GM11168 (cell line): ENCODE measurements around the gene STON1.
"Not testable (repeated sequence)": the region's sequence is repeated elsewhere in the genome, so short reads cannot be mapped to it uniquely, and the experiment has no call there.

Source experiments
- in situ Hi-C: fragments of 300-500 bp; cut with MboI; formaldehyde crosslinking; loops from one replicate; pipeline ENCODE4 v1.12.0; 2022; ENCODE audit warnings: low sequenced_read_pairs; ENCODE audit not compliant: unreplicated experiment

Gene STON1, protein sequence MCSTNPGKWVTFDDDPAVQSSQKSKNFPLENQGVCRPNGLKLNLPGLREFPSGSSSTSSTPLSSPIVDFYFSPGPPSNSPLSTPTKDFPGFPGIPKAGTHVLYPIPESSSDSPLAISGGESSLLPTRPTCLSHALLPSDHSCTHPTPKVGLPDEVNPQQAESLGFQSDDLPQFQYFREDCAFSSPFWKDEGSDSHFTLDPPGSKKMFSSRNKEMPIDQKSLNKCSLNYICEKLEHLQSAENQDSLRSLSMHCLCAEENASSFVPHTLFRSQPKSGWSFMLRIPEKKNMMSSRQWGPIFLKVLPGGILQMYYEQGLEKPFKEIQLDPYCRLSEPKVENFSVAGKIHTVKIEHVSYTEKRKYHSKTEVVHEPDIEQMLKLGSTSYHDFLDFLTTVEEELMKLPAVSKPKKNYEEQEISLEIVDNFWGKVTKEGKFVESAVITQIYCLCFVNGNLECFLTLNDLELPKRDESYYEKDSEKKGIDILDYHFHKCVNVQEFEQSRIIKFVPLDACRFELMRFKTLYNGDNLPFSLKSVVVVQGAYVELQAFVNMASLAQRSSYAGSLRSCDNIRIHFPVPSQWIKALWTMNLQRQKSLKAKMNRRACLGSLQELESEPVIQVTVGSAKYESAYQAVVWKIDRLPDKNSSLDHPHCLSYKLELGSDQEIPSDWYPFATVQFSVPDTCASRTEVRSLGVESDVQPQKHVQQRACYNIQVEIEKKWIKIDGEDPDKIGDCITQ

GRCh38 chr2:48530033-48530811 is at the start of gene STON1:
Gene STON1 (plus strand): TSS chr2:48530154. CDS start chr2:48580634, 50,480 bp downstream.
- in situ Hi-C loops: no loop called here

GRCh38 chr2:48480526-48480925 is 49.4 kb upstream of the STON1 start:
- in situ Hi-C loops: no loop called here

- in situ Hi-C loops: no loop called here
Measured at GRCh38 chr2:48482313-48482712, 47.6 kb upstream of the STON1 start.

DNA sequence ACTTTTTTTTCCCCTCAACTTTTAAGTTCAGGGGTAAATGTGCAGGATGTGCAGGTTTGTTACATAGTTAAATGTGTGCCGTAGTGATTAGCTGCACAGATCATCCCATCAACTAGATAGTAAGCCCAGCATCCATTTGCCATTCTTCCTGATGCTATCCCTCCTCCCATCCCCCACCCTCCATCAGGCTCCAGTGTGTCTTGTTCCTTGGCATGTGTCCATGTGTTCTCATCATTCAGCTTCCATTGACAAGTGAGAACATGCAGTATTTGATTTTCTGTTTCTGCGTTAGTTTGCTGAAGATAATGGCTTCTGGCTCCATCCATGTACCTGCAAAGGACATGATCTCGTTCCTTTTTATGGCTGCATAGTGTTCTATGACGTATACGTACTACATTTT is 47.2 kb upstream of the STON1 start:
- in situ Hi-C loops: no loop called here

DNA sequence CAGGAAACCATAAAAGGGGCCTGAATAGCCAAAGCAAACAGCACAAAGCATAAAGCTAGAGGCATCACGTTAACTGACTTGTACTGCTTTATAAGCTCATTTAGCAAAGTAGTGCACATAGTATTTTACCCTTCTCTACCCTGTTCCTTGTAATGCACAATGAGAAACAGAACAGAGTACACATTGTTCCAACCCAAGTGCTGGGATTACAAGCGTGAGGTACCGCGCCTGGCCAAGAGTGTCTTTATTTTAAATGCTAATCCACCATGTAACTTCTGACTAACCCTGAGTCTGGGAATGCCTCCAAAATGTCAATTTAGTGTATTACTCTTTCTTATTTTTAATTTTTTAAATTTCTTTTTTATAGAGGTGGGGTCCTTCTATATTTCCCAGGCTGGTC is 46.4 kb upstream of the STON1 start:
- in situ Hi-C loops: no loop called here

GRCh38 chr2:48483916-48484315 is 46.0 kb upstream of the STON1 start:
- in situ Hi-C loops: no loop called here

DNA sequence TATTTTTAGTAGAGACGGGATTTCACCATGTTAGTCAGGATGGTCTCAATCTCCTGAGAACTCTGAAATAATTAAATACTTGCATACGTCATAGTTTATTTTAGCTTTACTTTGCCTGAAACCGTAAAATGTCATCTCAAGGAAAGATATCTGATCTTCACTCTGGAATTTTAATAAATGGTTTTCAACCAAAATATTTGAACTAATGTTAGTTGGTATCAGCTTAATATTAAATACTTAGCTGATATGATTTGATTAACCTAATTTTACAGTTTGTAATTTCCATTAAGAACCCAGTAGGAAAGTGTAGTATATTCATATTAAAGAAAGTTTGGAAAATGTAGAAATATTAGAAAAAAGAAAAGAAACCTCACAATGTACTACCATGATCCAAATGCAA is 41.4 kb upstream of the STON1 start:
- in situ Hi-C loops: no loop called here

DNA sequence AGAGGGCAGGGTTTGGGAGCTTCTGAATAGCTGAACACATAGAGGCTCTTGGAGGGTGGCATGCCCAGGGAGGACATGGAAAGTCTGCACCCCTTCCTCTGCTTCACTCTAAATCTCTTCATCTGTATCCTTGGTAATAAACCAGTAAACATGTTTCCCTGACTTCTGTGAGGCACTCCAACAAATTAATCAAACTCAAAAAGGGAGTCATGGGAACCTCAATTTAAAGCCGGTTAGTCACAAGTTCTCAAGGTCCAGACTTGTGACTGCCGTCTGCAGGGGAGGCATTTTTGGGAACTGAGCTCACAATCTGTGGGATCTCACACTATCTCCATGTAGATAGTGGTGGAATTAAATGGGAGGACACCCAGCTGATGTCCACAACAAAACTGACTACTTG is 33.1 kb upstream of the STON1 start:
- in situ Hi-C loops: no loop called here

GRCh38 chr2:48504647-48505327 is 25.2 kb upstream of the STON1 start:
- in situ Hi-C loops: no loop called here

DNA sequence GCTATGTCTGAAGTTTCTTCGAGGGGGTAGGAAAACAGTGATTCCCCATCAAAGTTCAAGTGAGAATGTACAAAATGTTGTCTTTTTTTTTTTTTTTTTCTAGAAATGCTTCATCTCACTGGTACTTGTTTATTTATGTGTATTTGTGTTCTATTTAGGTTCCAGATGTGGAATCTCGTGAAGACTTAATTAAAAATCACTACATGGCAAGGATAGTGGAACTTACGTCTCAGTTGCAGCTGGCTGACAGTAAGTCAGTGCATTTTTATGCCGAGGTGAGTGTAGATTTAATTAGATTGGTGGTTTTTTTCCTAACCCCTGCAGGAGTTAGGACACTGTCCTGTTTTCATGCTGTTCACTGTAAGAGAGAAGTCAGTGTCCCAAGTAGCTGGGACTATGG is 22.8 kb upstream of the STON1 start:
- in situ Hi-C loops: no loop called here

DNA sequence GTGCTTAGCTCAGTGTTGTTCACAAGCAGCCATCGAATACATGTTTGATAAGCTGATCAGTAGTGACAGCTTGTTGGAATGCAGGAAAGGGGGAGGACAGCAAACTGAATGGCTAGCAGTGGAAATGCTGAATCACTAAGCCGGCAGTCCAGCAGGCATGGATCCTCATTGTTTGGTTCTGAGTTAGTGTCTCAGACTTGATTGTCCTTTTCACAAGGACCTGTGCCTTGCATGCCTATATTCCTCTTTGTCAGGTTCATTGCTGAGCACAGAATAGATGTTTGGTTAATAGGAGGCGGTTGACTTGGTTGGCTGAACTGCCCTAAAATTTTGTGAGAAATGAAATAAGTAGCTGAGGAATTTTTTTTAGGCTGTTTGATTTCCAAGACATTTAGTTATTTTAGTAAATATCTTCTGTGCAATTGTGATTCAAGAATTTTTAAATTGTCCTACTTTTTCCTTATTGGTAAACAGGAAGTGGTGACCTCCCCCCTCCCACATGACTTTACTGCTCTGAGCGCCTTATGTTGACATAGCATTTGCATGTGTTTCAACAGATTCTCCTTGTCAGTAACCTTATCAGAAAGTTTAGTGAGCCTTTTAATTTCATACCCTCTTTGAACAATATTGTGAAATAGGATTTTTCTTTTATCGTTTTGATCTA is 21.4 kb upstream of the STON1 start:
- in situ Hi-C loops: no loop called here

DNA sequence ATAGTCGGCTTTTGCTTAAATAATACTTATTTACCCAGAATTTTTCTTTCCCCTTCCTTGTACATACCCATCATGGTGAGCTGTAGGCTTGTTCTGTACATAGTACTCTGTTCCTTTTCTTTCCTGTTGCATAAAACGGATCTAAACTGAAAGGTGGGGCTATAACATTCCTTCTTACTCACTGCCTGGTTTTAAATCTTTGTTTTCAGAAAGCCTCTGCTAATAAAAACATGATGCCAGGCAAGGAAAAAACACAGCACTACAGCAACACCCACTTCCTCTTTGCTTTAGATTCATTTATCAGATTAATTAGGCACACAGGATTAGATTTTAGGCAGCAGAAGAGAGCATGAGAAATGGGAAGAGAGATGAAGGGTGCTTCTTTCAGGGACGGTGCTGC is 19.6 kb upstream of the STON1 start:
- in situ Hi-C loops: no loop called here

DNA sequence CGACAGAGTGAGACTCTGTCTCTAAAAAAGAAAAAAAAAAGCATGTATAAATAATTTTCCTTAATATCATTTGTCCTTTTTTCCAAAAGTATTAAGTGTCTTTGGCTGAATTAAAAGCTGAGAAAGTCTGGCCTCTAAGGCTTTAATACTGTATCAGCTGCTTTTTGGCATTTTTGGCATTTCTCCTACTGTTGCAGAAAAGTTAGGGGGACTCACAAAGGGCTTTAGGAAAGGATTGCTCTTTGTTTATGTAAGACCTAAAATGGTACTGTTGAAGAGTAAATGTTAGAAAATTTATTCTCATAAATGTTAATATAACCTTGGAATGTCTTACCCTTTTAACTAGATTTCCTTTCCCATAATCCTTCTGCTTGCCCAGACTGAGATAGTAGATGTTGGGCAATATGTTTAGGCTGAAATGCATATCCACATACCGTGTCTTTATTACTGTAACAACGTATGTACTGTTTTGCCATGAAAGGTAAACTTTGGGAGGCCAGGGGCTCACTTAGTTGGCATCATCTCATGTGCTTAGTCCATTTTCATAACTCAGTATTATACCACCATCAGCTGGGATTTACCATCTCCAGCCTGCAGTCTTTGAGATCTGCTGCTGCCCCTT is 18.0 kb upstream of the STON1 start:
- in situ Hi-C loops: no loop called here

DNA sequence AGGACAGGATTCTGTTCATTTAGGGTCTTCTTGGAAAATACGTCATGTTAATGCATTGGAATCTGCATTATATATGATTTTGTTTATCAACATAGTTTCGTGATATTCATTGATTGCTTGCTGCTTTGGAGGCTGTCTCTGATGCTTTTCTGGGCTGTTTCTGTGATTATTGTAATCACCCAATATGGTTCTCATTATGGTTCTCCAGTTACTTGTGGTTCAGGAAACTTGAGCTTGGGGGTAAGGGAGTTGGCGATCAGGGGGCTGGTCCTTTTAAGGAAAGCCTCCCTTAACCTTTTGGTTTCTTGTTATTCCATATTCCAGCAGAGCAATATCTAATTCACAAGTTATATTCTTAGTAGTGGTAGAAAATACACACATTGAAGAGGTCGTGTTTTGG is 17.4 kb upstream of the STON1 start:
- in situ Hi-C loops: no loop called here

- in situ Hi-C loops: no loop called here
Measured at GRCh38 chr2:48514348-48515003, 15.5 kb upstream of the STON1 start.

GRCh38 chr2:48515513-48515985 is 14.4 kb upstream of the STON1 start:
- in situ Hi-C loops: no loop called here

DNA sequence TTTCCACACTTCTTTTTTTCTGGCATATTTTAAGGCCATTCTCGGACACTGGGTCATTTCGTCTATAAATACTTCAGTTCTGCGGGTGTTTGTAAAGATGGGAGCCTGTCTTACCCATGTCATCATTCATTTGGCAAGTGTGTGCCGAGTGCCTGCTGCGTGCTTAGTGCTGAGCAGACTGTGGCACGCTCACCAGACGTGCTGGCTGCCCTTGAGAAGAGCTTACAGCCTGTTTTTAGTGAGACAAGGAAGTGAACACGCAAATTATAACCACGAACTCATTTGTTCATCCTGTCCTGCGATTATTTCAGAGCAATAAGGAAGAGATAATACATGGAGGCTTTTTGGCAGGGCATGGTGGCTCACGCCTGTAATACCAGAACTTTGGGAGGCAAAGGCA is 10.4 kb upstream of the STON1 start:
- in situ Hi-C loops: no loop called here

GRCh38 chr2:48524756-48525155 is 5.2 kb upstream of the STON1 start:
- in situ Hi-C loops: not testable (repeated sequence)
